ENCODE results near the gene PCED1A.

Gene PCED1A

GRCh38 chr20:2838170-2838797 is 2.2 kb downstream of the PCED1A start:
- Histone ChIP-seq H4K12ac (ENCODE audit: low read depth, low read length) (no peak overlapping the region), H2AFZ (ENCODE audit: insufficient read depth, low read length, poor library complexity) (no peak overlapping the region), H4K8ac (ENCODE audit: low read depth, low read length) (no peak overlapping the region), H3K4ac (ENCODE audit: low read depth, low read length) (no peak overlapping the region), H3K18ac (ENCODE audit: low read length) (no peak overlapping the region), H3K9ac (ENCODE audit: low read length) (no peak overlapping the region), H3K36me3 (ENCODE audit: control insufficient read depth in 1 of 2, insufficient read depth in 2 of 2, low read length in 2 of 2) (peaks cover 9 to 19% of the 10 kb centered on the region in 2 experiments), H3K4me1 (ENCODE audit: control insufficient read depth in 1 of 2, insufficient read depth in 2 of 2, low read length in 2 of 2) (peaks cover 6 to 9% of the 10 kb centered on the region in 2 experiments), H3K4me3 (ENCODE audit: low read depth, low read length) (no peak overlapping the region), H2BK12ac (ENCODE audit: low read length) (no peak overlapping the region), H3K79me2 (ENCODE audit: control insufficient read depth, insufficient read depth, low read length, poor library complexity) (peaks cover 6% of the 10 kb centered on the region), H2BK120ac (ENCODE audit: insufficient read depth, low read length, poor library complexity) (no peak overlapping the region), H3K27me3 (ENCODE audit: insufficient read depth, low read length) (no peaks in the 10 kb centered on the region), H3K23ac (ENCODE audit: low read length) (no peak overlapping the region), H2AK5ac (ENCODE audit: low read length) (no peak overlapping the region), H3K14ac (ENCODE audit: low read length) (no peak overlapping the region), H3K27ac (ENCODE audit: low read depth, low read length) (no peak overlapping the region), H3K4me2 (ENCODE audit: low read length) (no peak overlapping the region), H2BK5ac (ENCODE audit: low read depth, low read length, poor library complexity) (no peak overlapping the region), H3K9me3 (ENCODE audit: insufficient read depth, low read depth, low read length) (peaks cover 1% of the 10 kb centered on the region), H3K79me1 (ENCODE audit: low read length) (peaks cover 9% of the 10 kb centered on the region), H4K91ac (ENCODE audit: low read depth, low read length) (no peak overlapping the region)
- no CpG with 5 or more reads among the region's 19 CpGs for whole genome bisulfite sequencing (ENCODE audit: extremely low coverage, insufficient coverage, insufficient read length)
- no peak for DNase-seq

GRCh38 chr20:2837221-2837960 is 3.1 kb downstream of the PCED1A start:
- peaks cover 6 to 9% of the 10 kb centered on the region in 2 experiments for H3K4me1 ChIP-seq (ENCODE audit: control insufficient read depth in 1 of 2, insufficient read depth in 2 of 2, low read length in 2 of 2)
- H2BK12ac ChIP-seq (ENCODE audit: low read length): no peak overlapping the region

GRCh38 chr20:2836035-2836434 is 4.4 kb downstream of the PCED1A start:
- peaks cover 6% of the 10 kb centered on the region for H3K79me2 ChIP-seq (ENCODE audit: control insufficient read depth, insufficient read depth, low read length, poor library complexity)
- H3K9me3 ChIP-seq (ENCODE audit: insufficient read depth, low read depth, low read length): peaks cover 1% of the 10 kb centered on the region
- no CpG with 5 or more reads among the region's 5 CpGs for WGBS (ENCODE audit: extremely low coverage, insufficient coverage, insufficient read length)
- no peak overlapping the region for H3K9ac ChIP-seq (ENCODE audit: low read length)
- no peak overlapping the region for H3K14ac ChIP-seq (ENCODE audit: low read length)
- peaks cover 9% of the 10 kb centered on the region for H3K79me1 ChIP-seq (ENCODE audit: low read length)
- no peak overlapping the region for H2BK120ac ChIP-seq (ENCODE audit: insufficient read depth, low read length, poor library complexity)
- H3K23ac ChIP-seq (ENCODE audit: low read length): no peak overlapping the region
- H2AK5ac ChIP-seq (ENCODE audit: low read length): no peak overlapping the region
- no peak overlapping the region for H3K4ac ChIP-seq (ENCODE audit: low read depth, low read length)
- no peak overlapping the region for H4K12ac ChIP-seq (ENCODE audit: low read depth, low read length)
- no peak overlapping the region for H3K18ac ChIP-seq (ENCODE audit: low read length)
- no peak for DNase-seq
- H4K91ac ChIP-seq (ENCODE audit: low read depth, low read length): no peak overlapping the region
- H3K4me1 ChIP-seq (ENCODE audit: control insufficient read depth in 1 of 2, insufficient read depth in 2 of 2, low read length in 2 of 2): peaks cover 6 to 7% of the 10 kb centered on the region in 2 experiments
- H3K27me3 ChIP-seq (ENCODE audit: insufficient read depth, low read length): no peaks in the 10 kb centered on the region
- H3K27ac ChIP-seq (ENCODE audit: low read depth, low read length): no peak overlapping the region
- no peak overlapping the region for H2BK12ac ChIP-seq (ENCODE audit: low read length)
- no peak overlapping the region for H3K4me3 ChIP-seq (ENCODE audit: low read depth, low read length)
- no peak overlapping the region for H2BK5ac ChIP-seq (ENCODE audit: low read depth, low read length, poor library complexity)
- peaks cover 9 to 19% of the 10 kb centered on the region in 2 experiments for H3K36me3 ChIP-seq (ENCODE audit: control insufficient read depth in 1 of 2, insufficient read depth in 2 of 2, low read length in 2 of 2)
- no peak overlapping the region for H4K8ac ChIP-seq (ENCODE audit: low read depth, low read length)
- H2AFZ ChIP-seq (ENCODE audit: insufficient read depth, low read length, poor library complexity): no peak overlapping the region
- H3K4me2 ChIP-seq (ENCODE audit: low read length): no peak overlapping the region

More at GRCh38 chr20:2837221-2837960, 3.1 kb downstream of the PCED1A start:
- Histone ChIP-seq H2AFZ (ENCODE audit: insufficient read depth, low read length, poor library complexity) (no peak overlapping the region), H4K8ac (ENCODE audit: low read depth, low read length) (no peak overlapping the region), H3K79me2 (ENCODE audit: control insufficient read depth, insufficient read depth, low read length, poor library complexity) (peaks cover 6% of the 10 kb centered on the region), H3K14ac (ENCODE audit: low read length) (no peak overlapping the region), H3K18ac (ENCODE audit: low read length) (no peak overlapping the region), H2AK5ac (ENCODE audit: low read length) (no peak overlapping the region), H3K79me1 (ENCODE audit: low read length) (peaks cover 9% of the 10 kb centered on the region), H3K36me3 (ENCODE audit: control insufficient read depth in 1 of 2, insufficient read depth in 2 of 2, low read length in 2 of 2) (peaks cover 9 to 19% of the 10 kb centered on the region in 2 experiments), H3K4me2 (ENCODE audit: low read length) (no peak overlapping the region), H3K27me3 (ENCODE audit: insufficient read depth, low read length) (no peaks in the 10 kb centered on the region), H3K9ac (ENCODE audit: low read length) (no peak overlapping the region), H3K27ac (ENCODE audit: low read depth, low read length) (no peak overlapping the region), H4K12ac (ENCODE audit: low read depth, low read length) (no peak overlapping the region), H3K23ac (ENCODE audit: low read length) (no peak overlapping the region), H3K4me3 (ENCODE audit: low read depth, low read length) (no peak overlapping the region), H4K91ac (ENCODE audit: low read depth, low read length) (no peak overlapping the region), H3K9me3 (ENCODE audit: insufficient read depth, low read depth, low read length) (peaks cover 1% of the 10 kb centered on the region), H2BK120ac (ENCODE audit: insufficient read depth, low read length, poor library complexity) (no peak overlapping the region), H3K4ac (ENCODE audit: low read depth, low read length) (no peak overlapping the region), H2BK5ac (ENCODE audit: low read depth, low read length, poor library complexity) (no peak overlapping the region)
- no CpG with 5 or more reads among the region's 6 CpGs for WGBS (ENCODE audit: extremely low coverage, insufficient coverage, insufficient read length)
- DNase-seq: no peak

GRCh38 chr20:2835331-2835796 is 5.1 kb downstream of the PCED1A start:
- Histone ChIP-seq H3K4me1 (ENCODE audit: control insufficient read depth in 1 of 2, insufficient read depth in 2 of 2, low read length in 2 of 2) (peaks cover 6 to 7% of the 10 kb centered on the region in 2 experiments), H2BK12ac (ENCODE audit: low read length) (no peak overlapping the region)
- WGBS (ENCODE audit: extremely low coverage, insufficient coverage, insufficient read length): no CpG with 5 or more reads among the region's 6 CpGs

More at GRCh38 chr20:2835331-2835796, 5.1 kb downstream of the PCED1A start:
- no peak overlapping the region for H3K14ac ChIP-seq (ENCODE audit: low read length)
- no peak for DNase-seq
- no peaks in the 10 kb centered on the region for H3K27me3 ChIP-seq (ENCODE audit: insufficient read depth, low read length)
- H3K79me2 ChIP-seq (ENCODE audit: control insufficient read depth, insufficient read depth, low read length, poor library complexity): peaks cover 5% of the 10 kb centered on the region
- no peak overlapping the region for H4K12ac ChIP-seq (ENCODE audit: low read depth, low read length)
- no peak overlapping the region for H2BK5ac ChIP-seq (ENCODE audit: low read depth, low read length, poor library complexity)
- H3K9ac ChIP-seq (ENCODE audit: low read length): no peak overlapping the region
- H2AFZ ChIP-seq (ENCODE audit: insufficient read depth, low read length, poor library complexity): no peak overlapping the region
- no peak overlapping the region for H3K18ac ChIP-seq (ENCODE audit: low read length)
- no peak overlapping the region for H4K8ac ChIP-seq (ENCODE audit: low read depth, low read length)
- no peak overlapping the region for H3K23ac ChIP-seq (ENCODE audit: low read length)
- H3K36me3 ChIP-seq (ENCODE audit: control insufficient read depth in 1 of 2, insufficient read depth in 2 of 2, low read length in 2 of 2): peaks cover 9 to 19% of the 10 kb centered on the region in 2 experiments
- peaks cover 1% of the 10 kb centered on the region for H3K9me3 ChIP-seq (ENCODE audit: insufficient read depth, low read depth, low read length)
- no peak overlapping the region for H2BK120ac ChIP-seq (ENCODE audit: insufficient read depth, low read length, poor library complexity)
- H4K91ac ChIP-seq (ENCODE audit: low read depth, low read length): no peak overlapping the region
- H3K27ac ChIP-seq (ENCODE audit: low read depth, low read length): no peak overlapping the region
- no peak overlapping the region for H3K4me3 ChIP-seq (ENCODE audit: low read depth, low read length)
- no peak overlapping the region for H2AK5ac ChIP-seq (ENCODE audit: low read length)
- no peak overlapping the region for H3K4me2 ChIP-seq (ENCODE audit: low read length)
- no peak overlapping the region for H3K4ac ChIP-seq (ENCODE audit: low read depth, low read length)
- peaks cover 5% of the 10 kb centered on the region for H3K79me1 ChIP-seq (ENCODE audit: low read length)

All from trophoblast cell (in vitro differentiated cells and primary cell).